K562 (cell line): ENCODE results near the gene BBLN. TPM values are rescaled to one million over a fixed set of nuclear protein-coding genes. Genes with fewer than 3 reads are reported as not detected.
A peak's percentile ranks its signal among the peaks of the same experiment; 100 is the strongest.

Source experiments
- BCL6 ChIP-seq: fragments of 250-450 bp; sonication (Bioruptor Pico); IDR thresholded peaks from 2 replicates; pipeline ENCODE4 v1.4.0; 2020
- CAMTA2 ChIP-seq: fragments of 250-450 bp; sonication (Bioruptor Pico); conservative IDR thresholded peaks from 2 replicates; pipeline ENCODE4 v1.5.1; 2022
- CBFA2T3 ChIP-seq: fragments of 450-650 bp; IDR thresholded peaks from 2 replicates; pipeline ENCODE4 v1.6.1; 2017
- CREB1 ChIP-seq, 2 experiments: sonication (generic) in 1 of 2; formaldehyde crosslinking in 1 of 2; IDR thresholded peaks; 2 replicates each; pipeline versions ENCODE4 v1.6.1 to v1.8.0; 2012 to 2022; ENCODE audit warnings: inconsistent platforms in 1 of 2, mild to moderate bottlenecking in 1 of 2, missing genetic modification reagents in 1 of 2, moderate library complexity in 1 of 2
- DPF2 ChIP-seq: fragments of 450-650 bp; IDR thresholded peaks from 2 replicates; pipeline ENCODE4 v1.6.1; 2016
- E2F6 ChIP-seq, 2 experiments: IDR thresholded peaks; 2 replicates each; pipeline ENCODE4 v1.6.1; 2011; ENCODE audit warnings: borderline replicate concordance in 1 of 2, control low read depth in 1 of 2, low read depth in 1 of 2, low read length in 1 of 2, mild to moderate bottlenecking in 1 of 2, mixed read lengths in 1 of 2, moderate library complexity in 1 of 2; ENCODE audit not compliant: insufficient read depth in 1 of 2, insufficient read length in 1 of 2, poor library complexity in 1 of 2, severe bottlenecking in 1 of 2; ENCODE audit errors: extremely low read depth in 1 of 2
- EP300 ChIP-seq: IDR thresholded peaks from 2 replicates; pipeline ENCODE4 v1.6.1; 2012; ENCODE audit warnings: low read length, improper control_type of control experiment
- HNRNPL ChIP-seq: fragments of 200-400 bp; formaldehyde crosslinking; IDR thresholded peaks from 2 replicates; pipeline ENCODE4 v1.6.1; 2017; ENCODE audit warnings: low read depth, mild to moderate bottlenecking, low read length
- JUN ChIP-seq, 2 experiments: sonication (generic) in 1 of 2; formaldehyde crosslinking in 1 of 2; IDR thresholded peaks; 2 replicates each; pipeline versions ENCODE4 v1.6.1 to v1.8.0; 2012 to 2022; ENCODE audit warnings: borderline replicate concordance in 2 of 2, mild to moderate bottlenecking in 2 of 2, improper control_type of control experiment in 1 of 2, low read depth in 1 of 2, low read length in 1 of 2, missing genetic modification reagents in 1 of 2
- KDM2B ChIP-seq: fragments of 250-450 bp; sonication (Bioruptor Pico); IDR thresholded peaks from 2 replicates; pipeline ENCODE4 v1.8.0; 2021; ENCODE audit warnings: mild to moderate bottlenecking, moderate library complexity
- L3MBTL2 ChIP-seq: fragments of 450-650 bp; IDR thresholded peaks from 2 replicates; pipeline ENCODE4 v1.6.1; 2016; ENCODE audit warnings: mild to moderate bottlenecking, moderate library complexity
- MAFK ChIP-seq: IDR thresholded peaks from 2 replicates; pipeline ENCODE4 v1.6.1; 2011; ENCODE audit warnings: low read length, improper control_type of control experiment
- RAD51 ChIP-seq: fragments of 450-650 bp; IDR thresholded peaks from 2 replicates; pipeline ENCODE4 v1.7.1; 2016; ENCODE audit warnings: low read depth, mild to moderate bottlenecking, borderline replicate concordance
- SRSF7 ChIP-seq: fragments of 200-400 bp; formaldehyde crosslinking; optimal IDR thresholded peaks from 2 replicates; pipeline ENCODE3; 2017; ENCODE audit warnings: mild to moderate bottlenecking, low read depth, low read length
- TAF1 ChIP-seq: IDR thresholded peaks from 2 replicates; pipeline ENCODE4 v1.6.1; 2011; ENCODE audit warnings: mild to moderate bottlenecking, low read length, moderate library complexity; ENCODE audit not compliant: insufficient read depth, control insufficient read depth, severe bottlenecking; ENCODE audit errors: extremely low read depth
- XRCC3 ChIP-seq: fragments of 450-650 bp; IDR thresholded peaks from 2 replicates; pipeline ENCODE4 v1.6.1; 2017; ENCODE audit warnings: mild to moderate bottlenecking, moderate library complexity
- ZBTB33 ChIP-seq: sonication (generic); formaldehyde crosslinking; IDR thresholded peaks from 2 replicates; pipeline ENCODE4 v1.8.1; 2023; ENCODE audit warnings: mild to moderate bottlenecking, missing genetic modification reagents
- ZFP1 ChIP-seq: fragments of 450-650 bp; formaldehyde crosslinking; IDR thresholded peaks from 2 replicates; pipeline ENCODE4 v1.4.0; 2020; ENCODE audit warnings: mild to moderate bottlenecking, mixed read lengths
- polyA plus RNA-seq, 8 experiments: library from polyadenylated mRNA; depleted of rRNA in 4 of 8; stranded (reverse) in 5 of 8; unstranded in 3 of 8; fragments of >200 nt; fragmentation: Nextera tagmentation in 2 of 8; fragmentation: Illumina TruSeq in 1 of 8; extraction: Ambion mirVana in 2 of 8; extraction: Trizol in 1 of 8; gene quantifications; 2 replicates each; pipeline versions ENCODE4 v1.2.1 to v1.2.3, GENCODE V29; 2011 to 2014; ENCODE audit warnings: inconsistent platforms in 1 of 8, missing spikeins in 1 of 8
- total RNA-seq, 7 experiments: library from RNA; depleted of rRNA in 6 of 7; stranded (reverse); fragments of >200 nt in 6 of 7; fragmentation: Illumina TruSeq in 2 of 7; extraction: Trizol in 2 of 7; gene quantifications; 2 replicates each; pipeline versions ENCODE4 v1.2.1 to v1.2.3, GENCODE V29; 2011 to 2021; ENCODE audit warnings: low replicate concordance in 1 of 7
- TF ChIP-seq, protein P1 (sequence below): fragments of 250-450 bp; sonication (Bioruptor Pico); IDR thresholded peaks from 2 replicates; pipeline ENCODE4 v1.8.0; 2022; ENCODE audit warnings: moderate library complexity, mild to moderate bottlenecking, inconsistent platforms
- TF ChIP-seq, protein P2 (sequence below): fragments of 250-450 bp; sonication (Bioruptor Pico); IDR thresholded peaks from 2 replicates; pipeline ENCODE4 v1.9.0; 2021; ENCODE audit warnings: mild to moderate bottlenecking
- TF ChIP-seq, protein P3 (sequence below): IDR thresholded peaks from 2 replicates; pipeline ENCODE4 v1.6.1; 2012; ENCODE audit warnings: low read depth, low read length, improper control_type of control experiment, borderline replicate concordance

Gene BBLN
- total and polyA plus RNA-seq, 9 of the 15 experiments (the other 6 are each of a cell fraction or from before 2014, with no cell fraction given) = 4.2 to 331 (median 87.1) TPM

GRCh38 chr9:128192601-128193371 is 32.7 kb downstream of the BBLN start (continued):
- TF ChIP-seq, protein P1, sequence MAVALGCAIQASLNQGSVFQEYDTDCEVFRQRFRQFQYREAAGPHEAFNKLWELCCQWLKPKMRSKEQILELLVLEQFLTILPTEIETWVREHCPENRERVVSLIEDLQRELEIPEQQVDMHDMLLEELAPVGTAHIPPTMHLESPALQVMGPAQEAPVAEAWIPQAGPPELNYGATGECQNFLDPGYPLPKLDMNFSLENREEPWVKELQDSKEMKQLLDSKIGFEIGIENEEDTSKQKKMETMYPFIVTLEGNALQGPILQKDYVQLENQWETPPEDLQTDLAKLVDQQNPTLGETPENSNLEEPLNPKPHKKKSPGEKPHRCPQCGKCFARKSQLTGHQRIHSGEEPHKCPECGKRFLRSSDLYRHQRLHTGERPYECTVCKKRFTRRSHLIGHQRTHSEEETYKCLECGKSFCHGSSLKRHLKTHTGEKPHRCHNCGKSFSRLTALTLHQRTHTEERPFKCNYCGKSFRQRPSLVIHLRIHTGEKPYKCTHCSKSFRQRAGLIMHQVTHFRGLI (CRISPR knock-in tag) = 0 out of 2 replicates have a peak, but pooled peaks have one; percentile 61
- TF ChIP-seq E2F6 (IDR thresholded peaks at IDR 0.05; ENCODE audit: borderline replicate concordance in 1 of 2, extremely low read depth in 1 of 2, insufficient read depth in 1 of 2, insufficient read length in 1 of 2, low read depth in 1 of 2, low read length in 1 of 2, poor library complexity in 1 of 2, severe bottlenecking in 1 of 2) (peak; percentile 73 to 90), L3MBTL2 (no peak), HNRNPL (peak; percentile 88; the same call in 1 of the 2 replicates), ZBTB33 (CRISPR knock-in tag) (no peak), RAD51 (no peak), KDM2B (CRISPR knock-in tag) (peak; percentile 95), EP300 (peak; percentile 49), MAFK (peak; percentile 50), CREB1 (IDR thresholded peaks at IDR 0.05) (peak; percentile 77), CREB1 (CRISPR knock-in tag; IDR thresholded peaks at IDR 0.05) (no peak), CAMTA2 (CRISPR knock-in tag) (peak; percentile 67; the same call in 1 of the 2 replicates), SRSF7 (no peak), XRCC3 (no peak), CBFA2T3 (no peak), JUN (IDR thresholded peaks at IDR 0.05; ENCODE audit: borderline replicate concordance, low read depth, low read length) (peak; percentile 86), JUN (CRISPR knock-in tag; IDR thresholded peaks at IDR 0.05; ENCODE audit: borderline replicate concordance) (no peak), ZFP1 (no peak), DPF2 (no peak), TAF1 (peak; percentile 11), BCL6 (no peak; the same call in 1 of the 2 replicates)
- TF ChIP-seq, protein P2, sequence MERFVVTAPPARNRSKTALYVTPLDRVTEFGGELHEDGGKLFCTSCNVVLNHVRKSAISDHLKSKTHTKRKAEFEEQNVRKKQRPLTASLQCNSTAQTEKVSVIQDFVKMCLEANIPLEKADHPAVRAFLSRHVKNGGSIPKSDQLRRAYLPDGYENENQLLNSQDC (CRISPR knock-in tag) = no peak
- TF ChIP-seq, protein P3, sequence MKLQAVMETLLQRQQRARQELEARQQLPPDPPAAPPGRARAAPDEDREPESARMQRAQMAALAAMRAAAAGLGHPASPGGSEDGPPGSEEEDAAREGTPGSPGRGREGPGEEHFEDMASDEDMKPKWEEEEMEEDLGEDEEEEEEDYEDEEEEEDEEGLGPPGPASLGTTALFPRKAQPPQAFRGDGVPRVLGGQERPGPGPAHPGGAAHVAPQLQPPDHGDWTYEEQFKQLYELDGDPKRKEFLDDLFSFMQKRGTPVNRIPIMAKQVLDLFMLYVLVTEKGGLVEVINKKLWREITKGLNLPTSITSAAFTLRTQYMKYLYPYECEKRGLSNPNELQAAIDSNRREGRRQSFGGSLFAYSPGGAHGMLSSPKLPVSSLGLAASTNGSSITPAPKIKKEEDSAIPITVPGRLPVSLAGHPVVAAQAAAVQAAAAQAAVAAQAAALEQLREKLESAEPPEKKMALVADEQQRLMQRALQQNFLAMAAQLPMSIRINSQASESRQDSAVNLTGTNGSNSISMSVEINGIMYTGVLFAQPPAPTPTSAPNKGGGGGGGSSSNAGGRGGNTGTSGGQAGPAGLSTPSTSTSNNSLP = peak; percentile 16; the same call in 1 of the 2 replicates
